ENCODE results near the gene ARHGEF5. TPM values are rescaled to one million over a fixed set of nuclear protein-coding genes. Genes with fewer than 3 reads are reported as not detected.
"Not testable (repeated sequence)": the region's sequence is repeated elsewhere in the genome, so short reads cannot be mapped to it uniquely, and the experiment has no call there.

Gene ARHGEF5
- total and polyA plus RNA-seq, 9 donors = 0.93 to 4.8 (median 3.0) TPM

DNA sequence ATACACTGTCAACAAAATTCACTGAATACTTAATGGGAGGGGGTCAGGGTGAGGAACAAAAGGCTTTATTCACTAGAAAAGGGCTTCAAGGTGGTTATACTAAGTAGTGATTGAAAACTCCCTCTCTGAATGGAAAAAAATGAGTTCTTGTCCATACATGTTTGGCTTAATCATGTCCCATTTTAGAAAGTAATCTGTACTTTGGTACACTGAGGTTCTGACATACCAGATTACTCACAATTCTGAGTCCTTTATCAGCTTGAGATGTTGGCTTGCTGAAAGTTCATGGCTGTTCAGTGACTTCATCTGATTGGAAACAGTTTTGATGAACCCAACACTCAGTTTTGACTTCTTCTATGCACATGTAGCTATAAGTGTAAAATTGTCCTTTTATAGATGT lies 61.1 kb downstream of the ARHGEF5 start:
- H3K27ac ChIP-seq (ENCODE audit: low read length) = no peak overlapping the region
- no peaks in the 10 kb centered on the region for H3K27me3 ChIP-seq (ENCODE audit: control insufficient read depth, insufficient read depth, low read length)
- no peak for DNase-seq
- H3K36me3 ChIP-seq (ENCODE audit: control insufficient read depth, insufficient read depth, low read length) = no peaks in the 10 kb centered on the region
- H3K4me1 ChIP-seq (ENCODE audit: control insufficient read depth, insufficient read depth, low read length) = no peaks in the 10 kb centered on the region
- H3K4me3 ChIP-seq (ENCODE audit: low read length) = no peak overlapping the region
- H3K9me3 ChIP-seq (replicated peaks; ENCODE audit: control insufficient read depth, low read depth, low read length) = no peaks in the 10 kb centered on the region

GRCh38 chr7:144418931-144419330 lies 63.7 kb downstream of the ARHGEF5 start:
- no CpG with 5 or more reads among the region's 4 CpGs for WGBS (ENCODE audit: insufficient coverage)
- not testable (repeated sequence) for H3K27me3 ChIP-seq (ENCODE audit: control insufficient read depth, insufficient read depth, low read length); H3K27ac ChIP-seq (ENCODE audit: low read length); H3K4me3 ChIP-seq (ENCODE audit: low read length); DNase-seq; H3K4me1 ChIP-seq (ENCODE audit: control insufficient read depth, insufficient read depth, low read length); H3K36me3 ChIP-seq (ENCODE audit: control insufficient read depth, insufficient read depth, low read length); H3K9me3 ChIP-seq (replicated peaks; ENCODE audit: control insufficient read depth, low read depth, low read length)

DNA sequence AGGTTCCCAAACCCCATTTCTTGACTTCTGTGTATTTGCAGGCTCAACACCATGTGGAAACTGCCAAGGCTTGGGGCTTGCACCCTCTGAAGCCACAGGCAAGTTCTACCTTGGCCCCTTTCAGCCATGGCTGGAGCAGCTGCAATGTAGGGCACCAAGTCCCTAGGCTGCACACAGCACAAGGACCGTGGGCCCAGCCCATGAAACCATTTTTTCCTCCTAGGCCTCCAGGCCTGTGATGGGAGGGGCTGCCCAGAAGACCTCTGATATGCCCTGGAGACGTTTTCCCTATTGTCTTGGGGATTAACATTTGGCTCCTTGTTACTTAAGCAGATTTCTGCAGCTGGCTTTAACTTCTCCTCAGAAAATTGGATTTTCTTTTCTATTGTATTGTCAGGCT lies 72.3 kb downstream of the ARHGEF5 start:
- not testable (repeated sequence) for H3K4me3 ChIP-seq (ENCODE audit: low read length); H3K9me3 ChIP-seq (replicated peaks; ENCODE audit: control insufficient read depth, low read depth, low read length); H3K27ac ChIP-seq (ENCODE audit: low read length); H3K27me3 ChIP-seq (ENCODE audit: control insufficient read depth, insufficient read depth, low read length); H3K36me3 ChIP-seq (ENCODE audit: control insufficient read depth, insufficient read depth, low read length); H3K4me1 ChIP-seq (ENCODE audit: control insufficient read depth, insufficient read depth, low read length); DNase-seq
- WGBS (ENCODE audit: insufficient coverage) = no CpG with 5 or more reads among the region's 2 CpGs

DNA sequence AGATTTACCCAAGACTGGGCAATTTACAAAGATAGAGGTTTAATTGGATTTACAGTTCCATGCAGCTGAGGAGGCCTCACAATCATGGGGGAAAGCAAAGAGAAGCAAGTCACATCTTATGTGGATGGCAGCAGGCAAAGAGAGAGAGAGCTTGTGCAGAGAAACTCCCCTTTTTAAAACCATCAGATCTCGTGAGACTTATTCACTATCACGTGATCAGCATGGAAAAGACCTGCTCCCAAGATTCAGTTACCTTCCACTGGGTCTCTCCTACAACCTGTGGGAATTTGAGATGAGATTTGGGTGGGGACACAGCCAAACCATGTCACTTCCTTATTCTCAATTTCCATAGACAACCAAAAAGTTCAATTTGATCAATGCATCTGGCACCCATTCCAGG lies 73.2 kb downstream of the ARHGEF5 start:
- no peak overlapping the region for H3K27ac ChIP-seq (ENCODE audit: low read length)
- no peak for DNase-seq
- no peaks in the 10 kb centered on the region for H3K27me3 ChIP-seq (ENCODE audit: control insufficient read depth, insufficient read depth, low read length)
- H3K9me3 ChIP-seq (replicated peaks; ENCODE audit: control insufficient read depth, low read depth, low read length) = peaks cover 6% of the 10 kb centered on the region
- no CpG with 5 or more reads among the region's 2 CpGs for WGBS (ENCODE audit: insufficient coverage)
- H3K36me3 ChIP-seq (ENCODE audit: control insufficient read depth, insufficient read depth, low read length) = no peaks in the 10 kb centered on the region
- H3K4me1 ChIP-seq (ENCODE audit: control insufficient read depth, insufficient read depth, low read length) = no peaks in the 10 kb centered on the region
- H3K4me3 ChIP-seq (ENCODE audit: low read length) = no peak overlapping the region

Other genes starting within 250 kb of the ARHGEF5 start
- not detected for gene OR2A2, start 245.8 kb upstream of the ARHGEF5 start, total RNA-seq
- gene OR2A2, start 245.8 kb upstream of the ARHGEF5 start, polyA plus RNA-seq (ENCODE audit: insufficient read depth in 1 of 8, insufficient read length in 8 of 8, low replicate concordance in 1 of 8) = not detected
- gene OR2A14, start 232.2 kb upstream of the ARHGEF5 start, total RNA-seq = not detected
- not detected for gene OR2A14, start 232.2 kb upstream of the ARHGEF5 start, polyA plus RNA-seq (ENCODE audit: insufficient read depth in 1 of 8, insufficient read length in 8 of 8, low replicate concordance in 1 of 8)
- 0.09 TPM for gene CTAGE4, start 171.9 kb upstream of the ARHGEF5 start, total RNA-seq
- 1 to 10 TPM in 3 of 8 donors, under 1 TPM in 3, not detected in 2; 0.49 to 1.7 (median 0.99) TPM for gene CTAGE4, start 171.9 kb upstream of the ARHGEF5 start, polyA plus RNA-seq (ENCODE audit: insufficient read depth in 1 of 8, insufficient read length in 8 of 8, low replicate concordance in 1 of 8)
- gene ARHGEF35, start 159.6 kb upstream of the ARHGEF5 start, total RNA-seq = 0.80 TPM
- 1 to 10 TPM; 1.3 to 3.3 (median 1.9) TPM for gene ARHGEF35, start 159.6 kb upstream of the ARHGEF5 start, polyA plus RNA-seq (ENCODE audit: insufficient read depth in 1 of 8, insufficient read length in 8 of 8, low replicate concordance in 1 of 8)
- gene OR2A42, start 115.8 kb upstream of the ARHGEF5 start, total RNA-seq = 0.04 TPM
- under 1 TPM; 0.13 to 0.65 (median 0.34) TPM for gene OR2A42, start 115.8 kb upstream of the ARHGEF5 start, polyA plus RNA-seq (ENCODE audit: insufficient read depth in 1 of 8, insufficient read length in 8 of 8, low replicate concordance in 1 of 8)
- gene OR2A7, start 90.6 kb upstream of the ARHGEF5 start, total RNA-seq = 0.44 TPM
- gene OR2A7, start 90.6 kb upstream of the ARHGEF5 start, polyA plus RNA-seq (ENCODE audit: insufficient read depth in 1 of 8, insufficient read length in 8 of 8, low replicate concordance in 1 of 8) = 1 to 10 TPM in 6 of 8 donors, under 1 TPM in 2; 0.75 to 2.7 (median 1.3) TPM
- gene CTAGE8, start 86.1 kb upstream of the ARHGEF5 start, total RNA-seq = 1.1 TPM
- gene CTAGE8, start 86.1 kb upstream of the ARHGEF5 start, polyA plus RNA-seq (ENCODE audit: insufficient read depth in 1 of 8, insufficient read length in 8 of 8, low replicate concordance in 1 of 8) = 1 to 10 TPM in 2 of 8 donors, under 1 TPM in 4, not detected in 2; 0.24 to 2.1 (median 0.60) TPM
- 0.13 TPM for gene OR2A1, start 43.0 kb upstream of the ARHGEF5 start, total RNA-seq
- gene OR2A1, start 43.0 kb upstream of the ARHGEF5 start, polyA plus RNA-seq (ENCODE audit: insufficient read depth in 1 of 8, insufficient read length in 8 of 8, low replicate concordance in 1 of 8) = under 1 TPM; 0.07 to 0.82 (median 0.27) TPM
- not detected for gene NOBOX, start 48.3 kb downstream of the ARHGEF5 start, total RNA-seq
- not detected for gene NOBOX, start 48.3 kb downstream of the ARHGEF5 start, polyA plus RNA-seq (ENCODE audit: insufficient read depth in 1 of 8, insufficient read length in 8 of 8, low replicate concordance in 1 of 8)

All from muscle of leg (tissue), 11 donors.